Thyroid gland (tissue), 4 donors: ENCODE measurements around the gene CNGA3.

Experiments
- CTCF ChIP-seq, 6 experiments: fragments of 200-600 bp in 3 of 6; fragments of 450-650 bp in 3 of 6; sonication (generic) in 3 of 6; IDR thresholded peaks; one replicate each; pipeline ENCODE4 v1.5.1; 2016 to 2019; ENCODE audit warnings: antibody characterized with exemption in 6 of 6, mild to moderate bottlenecking in 2 of 6, inconsistent platforms in 1 of 6, moderate library complexity in 1 of 6
- POLR2A ChIP-seq, 2 donors: fragments of 450-650 bp; IDR thresholded peaks; one replicate each; pipeline ENCODE4 v1.6.1; 2017; ENCODE audit warnings: antibody characterized with exemption in 2 of 2, mild to moderate bottlenecking in 2 of 2, moderate library complexity in 1 of 2

DNA sequence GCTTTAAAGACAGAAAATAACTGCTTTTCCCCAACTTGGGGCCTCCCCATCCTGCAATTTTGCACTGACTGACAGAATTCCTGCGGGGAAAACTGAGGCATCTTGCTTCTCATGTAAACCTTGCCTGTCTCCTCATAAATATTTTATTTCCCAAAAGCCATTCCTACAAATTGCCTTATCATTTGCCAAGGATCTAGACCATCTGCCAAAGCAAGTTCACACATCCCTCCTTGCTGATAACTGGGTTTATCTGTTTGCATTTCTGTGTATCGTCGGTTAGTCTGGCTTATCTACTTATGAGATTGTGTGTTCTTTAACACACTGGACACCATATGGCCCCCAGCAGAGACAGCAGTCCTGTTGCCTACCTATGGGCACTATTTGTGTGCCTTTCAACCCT, 3.0 kb upstream of the CNGA3 start:
- TF ChIP-seq POLR2A (IDR thresholded peaks at IDR 0.05): no peak
- TF ChIP-seq CTCF (IDR thresholded peaks at IDR 0.05): no peak
